GM12864 (cell line): Measurements from ENCODE around the gene CAPS.

ENCODE experiments used
- DNase-seq: peaks from one replicate; pipeline ENCODE4 v3.0.0-alpha.2; 2011; ENCODE audit warnings: low read depth
- H3K4me3 ChIP-seq: 2 replicates; pipeline ENCODE4 v1.5.1; 2011; ENCODE audit warnings: mild to moderate bottlenecking, low read depth, low read length, control low read depth
- CTCF ChIP-seq: IDR thresholded peaks from 2 replicates; pipeline ENCODE4 v1.5.1; 2011; ENCODE audit warnings: low read depth, mild to moderate bottlenecking, moderate library complexity, low read length, control low read depth, inconsistent platforms; ENCODE audit errors: missing control alignments

The CAPS gene

GRCh38 chr19:5932609-5933262, 18.7 kb downstream of the CAPS start:
- no peak for DNase-seq
- H3K4me3 ChIP-seq, result no peak overlapping the region
- no peak for TF ChIP-seq CTCF

- no peak for TF ChIP-seq CTCF
- no peak for DNase-seq
- H3K4me3 ChIP-seq, result no peak overlapping the region
Observed at GRCh38 chr19:5933391-5934068, 19.5 kb downstream of the CAPS start.

GRCh38 chr19:5934069-5934401, 20.0 kb downstream of the CAPS start:
- TF ChIP-seq CTCF, result no peak
- no peak overlapping the region for H3K4me3 ChIP-seq
- no peak for DNase-seq

GRCh38 chr19:5934774-5935472, 20.9 kb downstream of the CAPS start:
- H3K4me3 ChIP-seq, result no peak overlapping the region
- no peak for TF ChIP-seq CTCF
- no peak for DNase-seq

- no peak for DNase-seq
- H3K4me3 ChIP-seq, result no peak overlapping the region
- TF ChIP-seq CTCF, result no peak
Observed at GRCh38 chr19:5935473-5936291, 21.6 kb downstream of the CAPS start.

GRCh38 chr19:5936292-5936592, 22.2 kb downstream of the CAPS start:
- no peak for TF ChIP-seq CTCF
- DNase-seq, result no peak
- no peak overlapping the region for H3K4me3 ChIP-seq
